DND-41 (cell line): Measurements from ENCODE around the gene NPHP4.

Experiments used
- EZH2 ChIP-seq: IDR thresholded peaks from 3 replicates; pipeline ENCODE4 v1.6.1; 2012; ENCODE audit warnings: borderline replicate concordance, low read depth, mild to moderate bottlenecking, moderate library complexity, low read length, inconsistent platforms; ENCODE audit not compliant: severe bottlenecking
- TF ChIP-seq, protein P1 (sequence below): IDR thresholded peaks from 2 replicates; pipeline ENCODE4 v1.5.1; 2012; ENCODE audit warnings: borderline replicate concordance, low read length, moderate library complexity, mild to moderate bottlenecking; ENCODE audit not compliant: poor library complexity, severe bottlenecking; ENCODE audit errors: extremely low read depth

DNA sequence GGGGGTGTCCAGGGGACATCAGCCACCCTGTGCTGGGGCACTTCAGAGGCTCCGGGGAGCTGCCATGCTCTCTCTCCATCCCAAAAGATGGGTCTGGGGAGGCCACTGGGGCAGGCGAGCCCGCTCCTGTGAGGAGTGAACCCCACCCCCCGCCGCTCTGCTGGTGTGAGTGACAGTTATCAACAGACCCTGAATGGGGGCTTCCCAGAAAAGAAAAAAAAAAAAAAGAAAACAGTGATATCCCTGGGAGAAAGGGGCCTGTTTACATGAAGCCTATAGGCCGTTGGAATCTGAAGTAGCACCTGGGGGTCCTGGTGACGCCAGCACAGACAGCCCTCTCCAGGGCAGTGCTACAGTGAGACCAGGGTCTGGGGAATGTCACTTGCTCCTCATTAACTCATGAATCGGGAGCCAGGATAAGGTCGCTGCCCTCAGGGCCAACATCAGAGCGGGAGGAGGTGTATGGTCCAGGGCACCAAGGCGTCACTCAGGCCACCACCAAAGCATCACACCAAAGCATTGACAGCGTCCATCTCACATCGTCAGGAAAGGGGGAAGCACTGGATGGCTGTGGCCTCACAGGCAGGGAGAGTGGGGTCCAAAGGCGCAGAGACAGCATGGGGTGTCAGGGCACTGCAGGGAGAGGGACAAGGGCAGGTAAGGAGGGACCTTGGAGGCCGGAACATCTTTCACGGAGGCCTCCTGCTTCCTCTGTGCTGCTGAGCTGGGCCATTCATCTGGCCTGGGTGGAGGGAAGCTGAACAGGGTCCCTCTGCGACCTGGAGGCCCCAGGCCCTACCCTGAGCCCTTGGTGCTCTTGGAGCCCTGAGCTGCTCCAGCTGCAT lies 8.4 kb upstream of the NPHP4 start:
- TF ChIP-seq, protein P1, sequence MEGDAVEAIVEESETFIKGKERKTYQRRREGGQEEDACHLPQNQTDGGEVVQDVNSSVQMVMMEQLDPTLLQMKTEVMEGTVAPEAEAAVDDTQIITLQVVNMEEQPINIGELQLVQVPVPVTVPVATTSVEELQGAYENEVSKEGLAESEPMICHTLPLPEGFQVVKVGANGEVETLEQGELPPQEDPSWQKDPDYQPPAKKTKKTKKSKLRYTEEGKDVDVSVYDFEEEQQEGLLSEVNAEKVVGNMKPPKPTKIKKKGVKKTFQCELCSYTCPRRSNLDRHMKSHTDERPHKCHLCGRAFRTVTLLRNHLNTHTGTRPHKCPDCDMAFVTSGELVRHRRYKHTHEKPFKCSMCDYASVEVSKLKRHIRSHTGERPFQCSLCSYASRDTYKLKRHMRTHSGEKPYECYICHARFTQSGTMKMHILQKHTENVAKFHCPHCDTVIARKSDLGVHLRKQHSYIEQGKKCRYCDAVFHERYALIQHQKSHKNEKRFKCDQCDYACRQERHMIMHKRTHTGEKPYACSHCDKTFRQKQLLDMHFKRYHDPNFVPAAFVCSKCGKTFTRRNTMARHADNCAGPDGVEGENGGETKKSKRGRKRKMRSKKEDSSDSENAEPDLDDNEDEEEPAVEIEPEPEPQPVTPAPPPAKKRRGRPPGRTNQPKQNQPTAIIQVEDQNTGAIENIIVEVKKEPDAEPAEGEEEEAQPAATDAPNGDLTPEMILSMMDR: no peak
- TF ChIP-seq EZH2: no peak
